ENCODE data around the gene CHN2.

CHN2 gene

GRCh38 chr7:29355388-29355787 lies 160.8 kb downstream of the CHN2 start:
- in situ Hi-C loops (cut with MboI; ENCODE audit: low sequenced_read_pairs), result no loop called here

- in situ Hi-C loops (cut with MboI; ENCODE audit: low sequenced_read_pairs), result no loop called here
These were observed 162.1 kb downstream of the CHN2 start for GRCh38 chr7:29356631-29357030.

GRCh38 chr7:29359482-29360093 lies 165.0 kb downstream of the CHN2 start:
- in situ Hi-C loops (cut with MboI; ENCODE audit: low sequenced_read_pairs), result no loop called here

- in situ Hi-C loops (cut with MboI; ENCODE audit: low sequenced_read_pairs), result no loop called here
These were observed 166.4 kb downstream of the CHN2 start for GRCh38 chr7:29360633-29361625.

- in situ Hi-C loops (cut with MboI; ENCODE audit: low sequenced_read_pairs), result no loop called here
These were observed 167.8 kb downstream of the CHN2 start for GRCh38 chr7:29362380-29362779.

GRCh38 chr7:29363636-29364425 lies 169.3 kb downstream of the CHN2 start:
- in situ Hi-C loops (cut with MboI; ENCODE audit: low sequenced_read_pairs), result no loop called here

- in situ Hi-C loops (cut with MboI; ENCODE audit: low sequenced_read_pairs), result no loop called here
These were observed 170.1 kb downstream of the CHN2 start for GRCh38 chr7:29364661-29365060.

GRCh38 chr7:29365423-29365822 lies 170.8 kb downstream of the CHN2 start:
- in situ Hi-C loops (cut with MboI; ENCODE audit: low sequenced_read_pairs), result no loop called here

- in situ Hi-C loops (cut with MboI; ENCODE audit: low sequenced_read_pairs), result no loop called here
These were observed 173.2 kb downstream of the CHN2 start for GRCh38 chr7:29367784-29368183.

- in situ Hi-C loops (cut with MboI; ENCODE audit: low sequenced_read_pairs), result no loop called here
These were observed 175.4 kb downstream of the CHN2 start for GRCh38 chr7:29369909-29370488.

- in situ Hi-C loops (cut with MboI; ENCODE audit: low sequenced_read_pairs), result no loop called here
These were observed 176.1 kb downstream of the CHN2 start for GRCh38 chr7:29370531-29371314.

- in situ Hi-C loops (cut with MboI; ENCODE audit: low sequenced_read_pairs), result no loop called here
These were observed 176.9 kb downstream of the CHN2 start for GRCh38 chr7:29371472-29371871.

GRCh38 chr7:29372351-29373090 lies 177.9 kb downstream of the CHN2 start:
- in situ Hi-C loops (cut with MboI; ENCODE audit: low sequenced_read_pairs), result no loop called here

GRCh38 chr7:29375641-29376562 lies 181.3 kb downstream of the CHN2 start:
- in situ Hi-C loops (cut with MboI; ENCODE audit: low sequenced_read_pairs), result no loop called here

- in situ Hi-C loops (cut with MboI; ENCODE audit: low sequenced_read_pairs), result no loop called here
These were observed 183.1 kb downstream of the CHN2 start for GRCh38 chr7:29377718-29378117.

- in situ Hi-C loops (cut with MboI; ENCODE audit: low sequenced_read_pairs), result no loop called here
These were observed 185.0 kb downstream of the CHN2 start for GRCh38 chr7:29379551-29379950.

GRCh38 chr7:29381206-29382094 lies 186.9 kb downstream of the CHN2 start:
- in situ Hi-C loops (cut with MboI; ENCODE audit: low sequenced_read_pairs), result no loop called here
